Transverse colon (tissue), 4 donors: ENCODE measurements around the gene TCERG1L. TPM values are rescaled to one million over a fixed set of nuclear protein-coding genes. Genes with fewer than 3 reads are reported as not detected.

Experiments used
- DNase-seq: peaks from one replicate; pipeline ENCODE4 v3.0.0-alpha.2; 2019
- H3K27ac ChIP-seq, 4 donors: fragments of 200-600 bp; sonication (generic); 2 replicates each; pipeline ENCODE4 v1.5.1; 2016 to 2018; ENCODE audit warnings: inconsistent platforms in 4 of 4
- H3K27me3 ChIP-seq: fragments of 200-600 bp; sonication (generic); 2 replicates; pipeline ENCODE4 v1.5.1; 2017; ENCODE audit warnings: inconsistent platforms
- H3K36me3 ChIP-seq, 4 donors: fragments of 200-600 bp; sonication (generic); 2 replicates each; pipeline ENCODE4 v1.5.1; 2017 to 2019; ENCODE audit warnings: inconsistent platforms in 4 of 4
- H3K4me1 ChIP-seq, 4 donors: fragments of 200-600 bp; sonication (generic); 2 replicates each; pipeline ENCODE4 v1.5.1; 2017 to 2020; ENCODE audit warnings: inconsistent platforms in 4 of 4
- H3K4me3 ChIP-seq, 4 donors: fragments of 200-600 bp; sonication (generic); 1 replicate in 1 of 4; 2 replicates in 3 of 4; pipeline versions ENCODE4 v1.5.1 to v1.6.1; 2017 to 2019; ENCODE audit warnings: inconsistent platforms in 4 of 4
- H3K9me3 ChIP-seq, 2 donors: fragments of 200-600 bp; sonication (generic); 2 replicates each; pipeline ENCODE4 v1.5.1; 2017 to 2019; ENCODE audit warnings: inconsistent platforms in 2 of 2
- EP300 ChIP-seq: sonication (generic); formaldehyde crosslinking; IDR thresholded peaks from one replicate; pipeline ENCODE4 v1.6.1; 2017; ENCODE audit warnings: antibody characterized with exemption, low read depth
- POLR2A ChIP-seq: fragments of 450-650 bp; IDR thresholded peaks from one replicate; pipeline ENCODE4 v1.6.1; 2016; ENCODE audit warnings: antibody characterized with exemption, mild to moderate bottlenecking, moderate library complexity
- POLR2AphosphoS5 ChIP-seq, 3 donors: sonication (generic); formaldehyde crosslinking; IDR thresholded peaks; one replicate each; pipeline ENCODE4 v1.6.1; 2016; ENCODE audit warnings: antibody characterized with exemption in 3 of 3
- WGBS, 2 donors: methylation state at CpG; one replicate each; pipeline ENCODE4 v1.1.5; 2018; ENCODE audit warnings: low coverage in 1 of 2; 5-methylcytosine and 5-hydroxymethylcytosine counted together
- in situ Hi-C, 4 donors: fragments of 200-750 bp; cut with MboI; loops; one replicate each; pipeline versions ENCODE4 v1.15.0 to v1.15.1; 2017; ENCODE audit warnings: low sequenced_read_pairs in 3 of 4, low pct_ligation_motif_present in 1 of 4, low pct_unique_long_range_greater_than_20kb in 1 of 4
- intact Hi-C: fragments of 100-400 bp; cut with DNase I; formaldehyde crosslinking; loops from one replicate; pipeline ENCODE4 v1.15.1; 2023; ENCODE audit warnings: low total_unique reads
- total RNA-seq, 4 donors: library from RNA; depleted of rRNA; stranded (reverse); fragments of >200 nt; gene quantifications; one replicate each; pipeline ENCODE4 v1.1.0, GENCODE V29; 2016
- TF ChIP-seq, protein P1 (sequence below), 5 experiments: fragments of 200-600 bp in 3 of 5; fragments of 450-650 bp in 2 of 5; sonication (generic) in 3 of 5; IDR thresholded peaks; 1 replicate in 2 of 5; 2 replicates in 3 of 5; pipeline ENCODE4 v1.5.1; 2016 to 2017; ENCODE audit warnings: antibody characterized with exemption in 5 of 5, inconsistent platforms in 3 of 5, mild to moderate bottlenecking in 2 of 5, moderate library complexity in 1 of 5

Gene TCERG1L
- total RNA-seq, 4 donors from 2014 or later, result 0.16 TPM; not detected in 3

DNA sequence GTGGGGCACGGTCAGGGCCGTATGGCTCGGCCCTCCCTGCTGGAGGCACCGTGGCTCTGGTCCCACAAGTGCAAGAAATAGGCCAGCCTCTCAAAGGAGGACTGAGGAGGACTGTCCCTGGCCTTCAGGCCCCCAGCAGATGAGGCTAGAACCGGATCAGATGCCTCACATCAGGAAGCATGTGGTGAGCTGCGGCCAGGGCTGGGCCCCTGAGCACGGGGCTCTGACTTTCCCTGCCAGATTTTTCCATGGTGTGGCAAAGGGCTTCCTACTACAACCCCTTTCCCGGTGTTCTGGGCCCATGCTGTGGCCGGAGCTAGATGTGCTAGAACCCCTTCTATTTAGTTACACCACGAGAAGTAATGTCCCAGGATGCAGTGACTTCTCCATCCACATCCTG, 100.4 kb downstream of the TCERG1L start:
- Histone ChIP-seq H3K27me3 (no peaks in the 10 kb centered on the region), H3K27ac (no peak overlapping the region), H3K36me3 (no peaks in the 10 kb centered on the region), H3K9me3 (no peaks in the 10 kb centered on the region), H3K4me1 (no peaks in the 10 kb centered on the region), H3K4me3 (no peak overlapping the region)
- in situ Hi-C loops, result no loop called here
- intact Hi-C loops, result no loop called here
- TF ChIP-seq POLR2A (no peak), EP300 (no peak)
- DNase-seq, result no peak
- 71% methylated on average over 10 of the region's 10 CpGs; no CpG with 5 or more reads in 1 of the 2 donors for WGBS, 2 donors

DNA sequence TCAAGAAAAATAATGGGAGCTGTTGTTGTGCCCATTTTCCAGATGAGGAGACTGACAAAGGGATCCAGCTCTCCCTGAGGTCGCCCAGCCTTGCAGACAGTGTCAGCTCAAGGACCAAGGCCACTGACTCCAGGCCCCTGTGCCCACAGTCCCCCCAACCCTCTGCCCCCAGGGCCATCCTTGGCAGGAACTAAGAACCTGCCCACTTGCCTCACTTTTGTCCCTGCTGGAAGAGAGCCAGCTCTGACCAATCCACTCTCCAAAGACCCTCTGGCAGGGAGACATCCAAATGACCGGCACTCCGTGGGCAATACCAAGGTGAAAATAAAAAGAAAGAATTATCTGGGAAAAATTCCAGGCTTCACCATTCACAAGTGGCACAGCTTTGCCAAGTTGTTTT, 101.3 kb downstream of the TCERG1L start:
- no peaks in the 10 kb centered on the region for H3K27me3 ChIP-seq
- no peak overlapping the region for H3K4me3 ChIP-seq
- 60% methylated on average over 3 of the region's 3 CpGs; no CpG with 5 or more reads in 1 of the 2 donors for WGBS, 2 donors
- in situ Hi-C loops (no loop called here), intact Hi-C loops (no loop called here)
- H3K27ac ChIP-seq, result no peak overlapping the region
- H3K36me3 ChIP-seq, result no peaks in the 10 kb centered on the region
- TF ChIP-seq, protein P1, sequence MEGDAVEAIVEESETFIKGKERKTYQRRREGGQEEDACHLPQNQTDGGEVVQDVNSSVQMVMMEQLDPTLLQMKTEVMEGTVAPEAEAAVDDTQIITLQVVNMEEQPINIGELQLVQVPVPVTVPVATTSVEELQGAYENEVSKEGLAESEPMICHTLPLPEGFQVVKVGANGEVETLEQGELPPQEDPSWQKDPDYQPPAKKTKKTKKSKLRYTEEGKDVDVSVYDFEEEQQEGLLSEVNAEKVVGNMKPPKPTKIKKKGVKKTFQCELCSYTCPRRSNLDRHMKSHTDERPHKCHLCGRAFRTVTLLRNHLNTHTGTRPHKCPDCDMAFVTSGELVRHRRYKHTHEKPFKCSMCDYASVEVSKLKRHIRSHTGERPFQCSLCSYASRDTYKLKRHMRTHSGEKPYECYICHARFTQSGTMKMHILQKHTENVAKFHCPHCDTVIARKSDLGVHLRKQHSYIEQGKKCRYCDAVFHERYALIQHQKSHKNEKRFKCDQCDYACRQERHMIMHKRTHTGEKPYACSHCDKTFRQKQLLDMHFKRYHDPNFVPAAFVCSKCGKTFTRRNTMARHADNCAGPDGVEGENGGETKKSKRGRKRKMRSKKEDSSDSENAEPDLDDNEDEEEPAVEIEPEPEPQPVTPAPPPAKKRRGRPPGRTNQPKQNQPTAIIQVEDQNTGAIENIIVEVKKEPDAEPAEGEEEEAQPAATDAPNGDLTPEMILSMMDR (IDR thresholded peaks at IDR 0.05), result no peak
- TF ChIP-seq EP300, result no peak
- TF ChIP-seq POLR2A, result no peak
- no peak for TF ChIP-seq POLR2AphosphoS5 (IDR thresholded peaks at IDR 0.05)
- no peaks in the 10 kb centered on the region for H3K9me3 ChIP-seq
- no peak for DNase-seq
- no peaks in the 10 kb centered on the region for H3K4me1 ChIP-seq

GRCh38 chr10:131207584-131208532, 103.7 kb downstream of the TCERG1L start:
- no peaks in the 10 kb centered on the region for H3K27me3 ChIP-seq
- no peaks in the 10 kb centered on the region for H3K36me3 ChIP-seq
- 89% methylated on average over 29 of the region's 29 CpGs; no CpG with 5 or more reads in 1 of the 2 donors for WGBS, 2 donors
- H3K4me1 ChIP-seq, result no peaks in the 10 kb centered on the region
- no peak for DNase-seq
- intact Hi-C loops (no loop called here), in situ Hi-C loops (no loop called here)
- TF ChIP-seq POLR2A (no peak), EP300 (no peak), POLR2AphosphoS5 (IDR thresholded peaks at IDR 0.05) (no peak)
- TF ChIP-seq, protein P1 (IDR thresholded peaks at IDR 0.05), result no peak
- H3K4me3 ChIP-seq, result no peak overlapping the region
- no peak overlapping the region for H3K27ac ChIP-seq
- no peaks in the 10 kb centered on the region for H3K9me3 ChIP-seq

DNA sequence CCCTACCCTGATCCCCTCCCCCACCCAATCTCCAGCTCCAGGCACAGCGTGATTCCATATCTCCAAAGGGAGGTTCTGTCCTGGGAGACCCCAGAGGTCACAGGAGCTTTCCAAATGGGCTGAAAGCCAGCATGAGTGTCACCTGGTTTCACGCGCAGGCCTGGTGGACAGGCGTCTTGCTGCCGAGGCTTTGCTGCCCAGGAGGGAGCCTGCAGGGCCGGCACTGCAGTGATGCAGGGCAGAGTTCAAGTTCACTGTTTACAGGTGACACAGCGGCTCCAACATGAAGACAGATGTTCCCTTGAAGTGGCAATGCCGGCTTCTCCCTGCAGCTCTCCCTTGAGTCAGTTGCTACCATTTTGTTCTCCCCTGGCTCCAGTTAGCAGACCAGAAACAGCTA, 104.3 kb downstream of the TCERG1L start:
- H3K9me3 ChIP-seq, result no peaks in the 10 kb centered on the region
- 76% methylated on average over 8 of the region's 8 CpGs; no CpG with 5 or more reads in 1 of the 2 donors for WGBS, 2 donors
- H3K4me1 ChIP-seq, result no peaks in the 10 kb centered on the region
- H3K27me3 ChIP-seq, result no peaks in the 10 kb centered on the region
- no peaks in the 10 kb centered on the region for H3K36me3 ChIP-seq
- no peak overlapping the region for H3K27ac ChIP-seq
- no peak overlapping the region for H3K4me3 ChIP-seq
- no peak for DNase-seq
- no peak for TF ChIP-seq EP300
- TF ChIP-seq POLR2A, result no peak
- TF ChIP-seq POLR2AphosphoS5 (IDR thresholded peaks at IDR 0.05), result no peak
- TF ChIP-seq, protein P1 (IDR thresholded peaks at IDR 0.05), result no peak
- intact Hi-C loops (no loop called here), in situ Hi-C loops (no loop called here)
